ENCODE data around the gene NEDD8. TPM values are rescaled to one million over a fixed set of nuclear protein-coding genes. Genes with fewer than 3 reads are reported as not detected.
A peak's percentile ranks its signal among the peaks of the same experiment; 100 is the strongest.

Gene NEDD8
- total RNA-seq, 2 donors from 2014 or later: 28.7 to 77.6 TPM

DNA sequence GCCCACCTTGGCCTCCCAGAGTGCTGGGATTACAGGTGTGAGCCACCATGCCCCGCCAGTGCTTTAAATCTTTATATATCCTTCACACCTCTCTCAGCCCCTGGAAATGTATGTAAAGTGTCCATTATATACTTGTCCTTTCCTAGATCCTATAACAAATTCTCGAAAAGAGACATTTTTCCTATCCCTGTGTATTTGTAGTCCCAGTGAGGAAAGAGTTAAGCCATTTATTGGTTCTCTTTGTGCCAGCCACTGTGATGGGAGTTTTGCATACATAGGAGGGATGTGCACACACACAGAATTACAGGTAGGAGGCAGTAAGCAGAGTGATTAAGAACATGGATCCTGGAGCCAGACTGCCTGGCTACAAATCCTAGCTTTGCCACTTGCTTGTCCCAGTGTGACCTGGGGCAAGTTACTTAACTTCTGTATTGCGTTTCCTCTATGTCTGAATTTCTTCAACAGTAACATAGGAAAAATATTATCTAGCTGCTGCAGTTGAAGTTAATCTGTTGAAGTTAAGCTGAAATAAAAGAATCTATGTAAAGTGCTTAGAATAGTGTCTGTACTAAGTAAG, 41.3 kb upstream of the NEDD8 start:
- Histone ChIP-seq H3K27ac (peak overlapping the region; percentile 71 to 96 (median 84)), H3K4me1 (peaks cover 45% of the 10 kb centered on the region), H3K36me3 (replicated peaks in 1 of 2; ENCODE audit: insufficient read depth in 1 of 2, low read depth in 2 of 2) (peaks cover 0 to 4% of the 10 kb centered on the region in 2 donors), H3K9me3 (no peaks in the 10 kb centered on the region), H3K4me3 (no peak overlapping the region), H3K27me3 (no peaks in the 10 kb centered on the region)
- TF ChIP-seq POLR2A (IDR thresholded peaks at IDR 0.05): no peak
- TF ChIP-seq, protein P1, sequence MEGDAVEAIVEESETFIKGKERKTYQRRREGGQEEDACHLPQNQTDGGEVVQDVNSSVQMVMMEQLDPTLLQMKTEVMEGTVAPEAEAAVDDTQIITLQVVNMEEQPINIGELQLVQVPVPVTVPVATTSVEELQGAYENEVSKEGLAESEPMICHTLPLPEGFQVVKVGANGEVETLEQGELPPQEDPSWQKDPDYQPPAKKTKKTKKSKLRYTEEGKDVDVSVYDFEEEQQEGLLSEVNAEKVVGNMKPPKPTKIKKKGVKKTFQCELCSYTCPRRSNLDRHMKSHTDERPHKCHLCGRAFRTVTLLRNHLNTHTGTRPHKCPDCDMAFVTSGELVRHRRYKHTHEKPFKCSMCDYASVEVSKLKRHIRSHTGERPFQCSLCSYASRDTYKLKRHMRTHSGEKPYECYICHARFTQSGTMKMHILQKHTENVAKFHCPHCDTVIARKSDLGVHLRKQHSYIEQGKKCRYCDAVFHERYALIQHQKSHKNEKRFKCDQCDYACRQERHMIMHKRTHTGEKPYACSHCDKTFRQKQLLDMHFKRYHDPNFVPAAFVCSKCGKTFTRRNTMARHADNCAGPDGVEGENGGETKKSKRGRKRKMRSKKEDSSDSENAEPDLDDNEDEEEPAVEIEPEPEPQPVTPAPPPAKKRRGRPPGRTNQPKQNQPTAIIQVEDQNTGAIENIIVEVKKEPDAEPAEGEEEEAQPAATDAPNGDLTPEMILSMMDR (IDR thresholded peaks at IDR 0.05): peak in 4 of 7 experiments; percentile 5 to 26 (median 22)
- DNase-seq: peak in 2 of 4 donors; percentile 26 to 40
- ATAC-seq: no peak
- intact Hi-C loops (cut with DNase I): no loop called here
- 42 to 56% methylated on average over 3 of the region's 3 CpGs for WGBS, 2 donors

DNA sequence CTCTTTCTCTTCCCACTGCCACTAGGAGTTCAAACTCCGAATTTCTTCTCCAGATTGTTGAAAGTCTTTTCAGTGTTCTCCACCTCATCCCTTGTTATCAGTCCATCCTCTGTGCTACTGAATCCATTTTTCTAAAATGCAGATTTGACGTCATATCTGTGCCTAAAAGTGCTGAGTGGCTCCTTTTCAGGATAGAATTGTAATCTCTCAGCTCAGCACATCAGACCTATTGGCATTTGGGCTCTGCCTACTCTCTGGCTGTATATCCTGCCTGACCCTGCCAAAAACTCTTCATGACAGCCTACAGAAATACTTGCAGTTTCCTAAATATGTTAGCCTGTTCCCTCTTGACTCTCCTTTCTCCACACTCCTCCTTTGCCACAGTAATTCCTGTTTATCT, 40.3 kb upstream of the NEDD8 start:
- H3K9me3 ChIP-seq: no peaks in the 10 kb centered on the region
- TF ChIP-seq, protein P1 (IDR thresholded peaks at IDR 0.05): no peak
- TF ChIP-seq POLR2A (IDR thresholded peaks at IDR 0.05): no peak
- 76 to 78% methylated on average over 2 of the region's 2 CpGs for WGBS, 2 donors
- peaks cover 0 to 6% of the 10 kb centered on the region in 2 donors for H3K36me3 ChIP-seq (replicated peaks in 1 of 2; ENCODE audit: insufficient read depth in 1 of 2, low read depth in 2 of 2)
- no peaks in the 10 kb centered on the region for H3K27me3 ChIP-seq
- no peak overlapping the region for H3K4me3 ChIP-seq
- DNase-seq (no peak), ATAC-seq (no peak)
- peak overlapping the region in 3 of 4 donors; percentile 93 to 96 (median 95) for H3K27ac ChIP-seq
- peaks cover 45% of the 10 kb centered on the region for H3K4me1 ChIP-seq
- intact Hi-C loops (cut with DNase I): no loop called here

DNA sequence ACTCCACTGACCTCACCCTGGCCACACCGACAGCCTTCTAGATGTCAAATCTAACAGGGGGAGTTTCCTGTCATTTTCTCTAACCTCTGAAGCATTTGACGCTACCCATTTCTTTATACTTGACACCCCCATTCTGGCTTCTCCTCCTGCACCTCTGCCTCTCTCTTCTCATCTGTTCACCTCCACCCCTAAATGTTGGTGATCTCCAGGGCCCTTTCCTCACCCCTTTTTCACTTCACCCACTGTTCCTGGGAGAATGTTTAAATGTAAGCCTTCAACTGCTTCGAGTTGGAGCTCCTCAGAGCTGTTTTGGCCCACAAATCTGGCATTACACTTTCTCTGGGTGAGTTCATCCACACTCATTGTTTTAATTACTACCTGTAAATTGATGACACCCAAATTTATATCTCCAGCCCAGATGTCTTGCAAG, 39.7 kb upstream of the NEDD8 start:
- TF ChIP-seq, protein P1 (IDR thresholded peaks at IDR 0.05): no peak
- TF ChIP-seq POLR2A (IDR thresholded peaks at IDR 0.05): no peak
- intact Hi-C loops (cut with DNase I): no loop called here
- ATAC-seq: no peak
- no peak for DNase-seq
- 6% methylated on average over 3 of the region's 3 CpGs for WGBS, 2 donors
- Histone ChIP-seq H3K4me1 (peaks cover 45% of the 10 kb centered on the region), H3K4me3 (no peak overlapping the region), H3K27me3 (no peaks in the 10 kb centered on the region), H3K9me3 (no peaks in the 10 kb centered on the region), H3K36me3 (replicated peaks in 1 of 2; ENCODE audit: insufficient read depth in 1 of 2, low read depth in 2 of 2) (peaks cover 0 to 12% of the 10 kb centered on the region in 2 donors), H3K27ac (peak overlapping the region; percentile 90 to 96 (median 94))

DNA sequence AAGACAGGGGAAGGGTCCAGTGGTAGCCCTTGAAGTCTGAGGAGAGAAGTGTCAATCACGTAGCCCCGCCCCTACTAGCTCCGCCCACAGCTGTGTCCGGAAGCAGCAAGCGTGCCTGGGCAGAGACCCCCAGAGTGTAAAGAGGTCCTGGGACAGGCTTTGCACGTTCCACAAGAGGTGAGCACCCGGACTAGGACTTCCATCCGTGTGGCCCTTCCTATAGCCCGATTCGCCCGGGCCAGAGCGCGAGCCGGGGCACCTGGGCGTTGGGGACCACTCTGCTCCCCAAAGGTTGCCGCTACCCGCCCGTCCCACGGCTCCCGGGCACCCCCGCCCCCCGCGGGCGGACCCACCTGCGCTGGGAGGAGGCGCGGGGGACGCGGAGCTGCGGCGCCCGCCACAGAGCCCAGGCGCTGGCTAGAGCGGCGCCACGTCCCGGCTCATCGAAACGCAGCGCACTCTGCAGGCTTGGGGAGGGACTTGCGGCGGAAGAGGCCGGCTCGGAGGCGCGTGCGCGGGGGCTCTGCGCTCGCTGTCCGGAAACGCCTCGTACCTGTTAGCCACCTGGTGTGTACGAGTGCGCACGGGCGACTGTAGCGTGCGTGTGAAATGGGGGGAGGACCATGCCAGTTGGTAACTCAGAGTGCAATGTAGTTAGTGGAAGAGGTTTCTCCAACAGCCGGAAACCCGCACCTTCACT, 39.1 kb upstream of the NEDD8 start, which contains the start of gene RABGGTA:
TSS of gene RABGGTA (minus strand) at position 464 of the 700 bp plus-strand sequence. CDS start 482 bp downstream, outside the sequence.
- peak; percentile 90 for ATAC-seq
- Histone ChIP-seq H3K27ac (peak within 1 kb of the TSS; percentile 90 to 96 (median 94)), H3K4me1 (peaks cover 45% of the 10 kb centered on the region), H3K4me3 (peak within 1 kb of the TSS; percentile 56 to 94), H3K36me3 (replicated peaks in 1 of 2; ENCODE audit: insufficient read depth in 1 of 2, low read depth in 2 of 2) (peaks cover 0 to 14% of the 10 kb centered on the region in 2 donors), H3K27me3 (no peaks in the 10 kb centered on the region), H3K9me3 (no peaks in the 10 kb centered on the region)
- WGBS, 2 donors: 0 to 7% methylated on average over 2 to 59 of the region's 61 CpGs
- intact Hi-C loops (cut with DNase I): no loop called here
- TF ChIP-seq, protein P1 (IDR thresholded peaks at IDR 0.05): peak; percentile 45 to 90 (median 68)
- TF ChIP-seq POLR2A (IDR thresholded peaks at IDR 0.05): peak; percentile 79 to 88 (median 87)
- peak; percentile 91 to 93 (median 92) for DNase-seq
